SK-N-SH (cell line): ENCODE data around the gene UGCG. TPM values are rescaled to one million over a fixed set of nuclear protein-coding genes. Genes with fewer than 3 reads are reported as not detected.

ENCODE experiments used
- CTCF ChIA-PET: fragments of 300-600, 350-600 bp; formaldehyde crosslinking; extraction: SDS; loops from one replicate; lab custom pipeline; 2021; lab: Yijun Ruan, JAX
- POLR2A ChIA-PET: fragments of 350-600 bp; sonication (Branson Sonifier 250); formaldehyde crosslinking; extraction: SDS; loops from one replicate; lab custom pipeline; 2020; ENCODE audit warnings: antibody characterized with exemption, inconsistent platforms; lab: Yijun Ruan, JAX
- DNase-seq: peaks from one replicate; pipeline ENCODE4 v3.0.0; 2012
- H2AFZ ChIP-seq: fragments of 200-600 bp; sonication (generic); 2 replicates; pipeline ENCODE4 v1.8.1; 2016; ENCODE audit warnings: antibody characterized with exemption, mild to moderate bottlenecking, low read depth
- H3F3A ChIP-seq: fragments of 200-600 bp; sonication (generic); replicated peaks from 2 replicates; pipeline ENCODE3; 2016; ENCODE audit warnings: antibody characterized with exemption, mild to moderate bottlenecking; ENCODE audit not compliant: insufficient read depth
- H3K27ac ChIP-seq, 2 experiments: fragments of 200-500 bp in 1 of 2; fragments of 200-600 bp in 1 of 2; sonication (Bioruptor generic) in 1 of 2; sonication (generic), shearing (Covaris generic) in 1 of 2; 2 replicates each; pipeline versions ENCODE4 v1.5.1 to v1.6.1; 2014 to 2016; ENCODE audit warnings: low read depth in 2 of 2, inconsistent platforms in 1 of 2, low read length in 1 of 2, mild to moderate bottlenecking in 1 of 2, mixed read lengths in 1 of 2
- H3K27me3 ChIP-seq: fragments of 200-600 bp; sonication (generic), shearing (Covaris generic); 2 replicates; pipeline ENCODE4 v1.6.1; 2016; ENCODE audit warnings: mixed run types; ENCODE audit not compliant: insufficient read depth
- H3K36me3 ChIP-seq, 2 experiments: fragments of 200-500 bp in 1 of 2; fragments of 200-600 bp in 1 of 2; sonication (Bioruptor generic) in 1 of 2; sonication (generic) in 1 of 2; replicated peaks in 1 of 2; 2 replicates each; pipeline versions ENCODE3 to v1.5.1; 2014 to 2016; ENCODE audit warnings: low read length in 1 of 2, mild to moderate bottlenecking in 1 of 2; ENCODE audit not compliant: insufficient read depth in 2 of 2, control insufficient read depth in 1 of 2
- H3K4me1 ChIP-seq, 2 experiments: fragments of 200-500 bp in 1 of 2; fragments of 200-600 bp in 1 of 2; sonication (Bioruptor generic) in 1 of 2; sonication (generic), shearing (Covaris generic) in 1 of 2; 2 replicates each; pipeline versions ENCODE4 v1.5.1 to v1.6.1; 2014 to 2016; ENCODE audit warnings: low read depth in 1 of 2, low read length in 1 of 2, mixed run types in 1 of 2; ENCODE audit not compliant: insufficient read depth in 2 of 2, control insufficient read depth in 1 of 2
- H3K4me2 ChIP-seq: fragments of 200-600 bp; sonication (generic), shearing (Covaris generic); 2 replicates; pipeline ENCODE4 v1.6.1; 2017; ENCODE audit warnings: mixed run types
- H3K4me3 ChIP-seq, 2 experiments: fragments of 200-500 bp in 1 of 2; fragments of 200-600 bp in 1 of 2; sonication (Bioruptor generic) in 1 of 2; sonication (generic), shearing (Covaris generic) in 1 of 2; 2 replicates each; pipeline versions ENCODE4 v1.5.1 to v1.8.1; 2014 to 2016; ENCODE audit warnings: low read depth in 2 of 2, inconsistent platforms in 1 of 2, low read length in 1 of 2, mild to moderate bottlenecking in 1 of 2, mixed read lengths in 1 of 2, moderate library complexity in 1 of 2
- H3K79me2 ChIP-seq: fragments of 200-600 bp; sonication (generic); 2 replicates; pipeline ENCODE4 v1.8.1; 2017; ENCODE audit warnings: mild to moderate bottlenecking; ENCODE audit not compliant: insufficient read depth
- H3K9ac ChIP-seq: fragments of 200-600 bp; sonication (generic); 2 replicates; pipeline ENCODE4 v1.6.1; 2017; ENCODE audit warnings: mixed run types
- H3K9me2 ChIP-seq: fragments of 200-600 bp; sonication (generic); 2 replicates; pipeline ENCODE4 v1.6.1; 2017; ENCODE audit warnings: mixed run types
- H3K9me3 ChIP-seq: fragments of 200-600 bp; sonication (generic); 2 replicates; pipeline ENCODE4 v1.6.1; 2017; ENCODE audit warnings: mixed run types, mild to moderate bottlenecking, moderate library complexity
- H4K20me1 ChIP-seq: fragments of 200-600 bp; sonication (generic); 2 replicates; pipeline ENCODE4 v1.6.1; 2017; ENCODE audit warnings: mild to moderate bottlenecking, mixed run types; ENCODE audit not compliant: insufficient read depth
- ELF1 ChIP-seq: IDR thresholded peaks from 2 replicates; pipeline ENCODE4 v1.4.0; 2012
- EZH2phosphoT487 ChIP-seq: fragments of 200-600 bp; sonication (generic); IDR thresholded peaks from 2 replicates; pipeline ENCODE4 v1.6.1; 2017; ENCODE audit warnings: low read depth, mixed run types, mild to moderate bottlenecking, antibody characterized with exemption, moderate library complexity, borderline replicate concordance
- FOSL2 ChIP-seq: IDR thresholded peaks from 2 replicates; pipeline ENCODE4 v1.4.0; 2012; ENCODE audit warnings: low read depth, mild to moderate bottlenecking, moderate library complexity, borderline replicate concordance
- IRF3 ChIP-seq: fragments of 150-350 bp; IDR thresholded peaks from 2 replicates; pipeline ENCODE4 v1.6.1; 2016; ENCODE audit warnings: mild to moderate bottlenecking, low read depth, low read length
- MEF2A ChIP-seq: IDR thresholded peaks from 2 replicates; pipeline ENCODE4 v1.4.0; 2012; ENCODE audit warnings: low read depth, borderline replicate concordance
- MXI1 ChIP-seq: IDR thresholded peaks from 2 replicates; pipeline ENCODE4 v1.6.1; 2012; ENCODE audit warnings: mild to moderate bottlenecking, low read depth, low read length, improper control_type of control experiment
- NRF1 ChIP-seq: IDR thresholded peaks from 2 replicates; pipeline ENCODE4 v1.6.1; 2012; ENCODE audit warnings: low read depth, mild to moderate bottlenecking, low read length
- RCOR1 ChIP-seq: fragments of 150-350 bp; IDR thresholded peaks from 2 replicates; pipeline ENCODE4 v1.6.1; 2017; ENCODE audit warnings: antibody characterized with exemption, low read length
- RFX5 ChIP-seq: IDR thresholded peaks from 2 replicates; pipeline ENCODE4 v1.6.1; 2012; ENCODE audit warnings: mild to moderate bottlenecking, improper control_type of control experiment, low read length
- RXRA ChIP-seq: IDR thresholded peaks from 2 replicates; pipeline ENCODE4 v1.4.0; 2012; ENCODE audit warnings: low read depth, mild to moderate bottlenecking, borderline replicate concordance
- USF1 ChIP-seq: IDR thresholded peaks from 2 replicates; pipeline ENCODE4 v1.4.0; 2012; ENCODE audit warnings: low read depth, borderline replicate concordance
- ZBTB33 ChIP-seq: IDR thresholded peaks from 2 replicates; pipeline ENCODE4 v1.4.0; 2012; ENCODE audit warnings: low read depth, borderline replicate concordance
- WGBS: methylation state at CpG from one replicate; pipeline ENCODE4 v1.1.6; 2017; ENCODE audit warnings: low lambda C conversion rate; 5-methylcytosine and 5-hydroxymethylcytosine counted together
- polyA plus RNA-seq, 3 experiments: library from polyadenylated mRNA; depleted of rRNA; stranded (reverse); fragments of >200 nt; gene quantifications; 2 replicates each; pipeline ENCODE4 v1.2.3, GENCODE V29; 2012

UGCG gene
- polyA plus RNA-seq, 1 of the 3 experiments (the other 2 are of a cell fraction): 20.0 TPM

GRCh38 chr9:111870774-111871498 lies 25.7 kb upstream of the UGCG start:
- DNase-seq: no peak
- Histone ChIP-seq H3K4me1 (peaks cover 0 to 3% of the 10 kb centered on the region in 2 experiments; a peak in 1 of 4 replicates), H3F3A (peaks cover 6% of the 10 kb centered on the region), H3K36me3 (no peaks in the 10 kb centered on the region), H3K9ac (no peak overlapping the region), H3K27me3 (no peaks in the 10 kb centered on the region), H2AFZ (no peak overlapping the region), H3K4me2 (no peak overlapping the region), H4K20me1 (no peaks in the 10 kb centered on the region), H3K27ac (no peak overlapping the region)
- 95% methylated on average over 3 of the region's 3 CpGs for WGBS
- POLR2A ChIA-PET: no interaction called here
- CTCF ChIA-PET: no interaction called here
- TF ChIP-seq RCOR1 (no peak), IRF3 (no peak), NRF1 (no peak), RXRA (no peak)
- TF ChIP-seq, all 33 proteins: peak for 0
- Histone ChIP-seq H3K9me2 (no peaks in the 10 kb centered on the region), H3K4me3 (no peak overlapping the region), H3K79me2 (no peaks in the 10 kb centered on the region), H3K9me3 (no peaks in the 10 kb centered on the region)

GRCh38 chr9:111871499-111871855 lies 25.1 kb upstream of the UGCG start:
- no peaks in the 10 kb centered on the region for H4K20me1 ChIP-seq
- peaks cover 0 to 3% of the 10 kb centered on the region in 2 experiments; a peak in 1 of 4 replicates for H3K4me1 ChIP-seq
- H3K27ac ChIP-seq: no peak overlapping the region
- H3K79me2 ChIP-seq: no peaks in the 10 kb centered on the region
- POLR2A ChIA-PET: no interaction called here
- H3K4me2 ChIP-seq: no peak overlapping the region
- H2AFZ ChIP-seq: no peak overlapping the region
- H3K9me3 ChIP-seq: no peaks in the 10 kb centered on the region
- peaks cover under 1% of the 10 kb centered on the region for H3F3A ChIP-seq
- 91% methylated on average over 6 of the region's 6 CpGs for WGBS
- H3K27me3 ChIP-seq: no peaks in the 10 kb centered on the region
- H3K4me3 ChIP-seq: no peak overlapping the region
- no peaks in the 10 kb centered on the region for H3K9me2 ChIP-seq
- DNase-seq: no peak
- CTCF ChIA-PET: no interaction called here
- H3K9ac ChIP-seq: no peak overlapping the region
- TF ChIP-seq NRF1 (no peak), USF1 (no peak), RFX5 (no peak), RXRA (no peak), EZH2phosphoT487 (no peak), FOSL2 (no peak), MXI1 (no peak), MEF2A (no peak), ZBTB33 (no peak), ELF1 (no peak)
- H3K36me3 ChIP-seq: no peaks in the 10 kb centered on the region
